K562 (cell line): ENCODE measurements around the gene PRR14. TPM values are rescaled to one million over a fixed set of nuclear protein-coding genes. Genes with fewer than 3 reads are reported as not detected.
A peak's percentile ranks its signal among the peaks of the same experiment; 100 is the strongest.

Experiments
- ATAC-seq: fragments of 200-7000 bp; cut with Tn5 transposase; 3 replicates; pipeline ENCODE4 v1.9.1; 2020; ENCODE audit warnings: moderate library complexity
- BruUV-seq: library from RNA; stranded (reverse); fragments of 400-500 nt; replicated peaks from 2 replicates; lab custom pipeline; 2021; lab: Mats Ljungman, UMichigan
- CTCF ChIA-PET: fragments of 300-600 bp; formaldehyde crosslinking; extraction: SDS; loops from one replicate; lab custom pipeline; 2021; ENCODE audit warnings: low intra/inter-chr PET ratio; lab: Yijun Ruan, JAX
- POLR2A ChIA-PET: fragments of 300-600, 350-650 bp; sonication (Branson Sonifier 250); formaldehyde crosslinking; extraction: SDS; loops from one replicate; lab custom pipeline; 2021; ENCODE audit warnings: antibody characterized with exemption, inconsistent platforms; lab: Yijun Ruan, JAX
- DNase-seq, 4 experiments: peaks; one replicate each; pipeline versions ENCODE4 v3.0.0 to v3.0.0-alpha.2; 2011 to 2018; ENCODE audit warnings: low spot score in 3 of 4, mixed read lengths in 3 of 4; ENCODE audit errors: extremely low read depth in 1 of 4
- FAIRE-seq: peaks from 2 replicates; lab custom pipeline; 2011; peaks lifted over from hg19 to GRCh38; lab: Jason Lieb, UNC
- H2AFZ ChIP-seq: 2 replicates; pipeline ENCODE4 v1.6.0; 2011; ENCODE audit warnings: low read depth, low read length, control low read depth, inconsistent platforms
- H3K27ac ChIP-seq: fragments of 200-600 bp; 3 replicates; pipeline ENCODE4 v1.8.0; 2011; ENCODE audit warnings: low read depth, mild to moderate bottlenecking, control low read depth, inconsistent platforms, low read length, moderate library complexity, mixed read lengths; ENCODE audit errors: extremely low read depth
- H3K27me3 ChIP-seq, 2 experiments: fragments of 300-600 bp in 1 of 2; 2 replicates in 1 of 2; 3 replicates in 1 of 2; pipeline versions ENCODE4 v1.6.0 to v1.8.0; 2011; ENCODE audit warnings: inconsistent platforms in 2 of 2, low read length in 2 of 2, mild to moderate bottlenecking in 1 of 2, mixed read lengths in 1 of 2, moderate library complexity in 1 of 2; ENCODE audit not compliant: control insufficient read depth in 2 of 2, insufficient read depth in 2 of 2
- H3K36me3 ChIP-seq: fragments of 300-600 bp; 3 replicates; pipeline ENCODE4 v1.8.0; 2011; ENCODE audit warnings: mild to moderate bottlenecking, low read length, inconsistent platforms; ENCODE audit not compliant: control insufficient read depth, insufficient read depth
- H3K4me1 ChIP-seq, 2 experiments: fragments of 200-600 bp in 1 of 2; replicated peaks in 1 of 2; 2 replicates in 1 of 2; 3 replicates in 1 of 2; pipeline versions ENCODE4 v1.5.1 to v1.8.0; 2011; ENCODE audit warnings: inconsistent platforms in 2 of 2, low read length in 2 of 2, mild to moderate bottlenecking in 1 of 2, mixed read lengths in 1 of 2, moderate library complexity in 1 of 2; ENCODE audit not compliant: control insufficient read depth in 2 of 2, insufficient read depth in 2 of 2
- H3K4me2 ChIP-seq: 2 replicates; pipeline ENCODE4 v1.6.1; 2011; ENCODE audit warnings: low read length, control low read depth, inconsistent platforms, mixed read lengths; ENCODE audit not compliant: insufficient read depth
- H3K4me3 ChIP-seq: fragments of 200-600 bp; sonication (generic), shearing (Covaris generic); 2 replicates; pipeline ENCODE4 v1.5.1; 2016; ENCODE audit warnings: control low read depth, inconsistent platforms
- H3K79me2 ChIP-seq: fragments of 200-600 bp; 3 replicates; pipeline ENCODE4 v1.8.0; 2011; ENCODE audit warnings: low read length, inconsistent platforms; ENCODE audit not compliant: control insufficient read depth, insufficient read depth
- H3K9ac ChIP-seq, 2 experiments: 2 replicates each; pipeline versions ENCODE4 v1.6.0 to v1.6.1; 2011; ENCODE audit warnings: low read depth in 2 of 2, low read length in 2 of 2, control low read depth in 1 of 2, inconsistent platforms in 1 of 2, mild to moderate bottlenecking in 1 of 2, mixed read lengths in 1 of 2; ENCODE audit not compliant: insufficient read depth in 1 of 2
- H3K9me1 ChIP-seq: one replicate; pipeline ENCODE4 v1.6.0; 2011; ENCODE audit warnings: inconsistent platforms, mild to moderate bottlenecking, low read length, moderate library complexity; ENCODE audit not compliant: control insufficient read depth, insufficient read depth
- H3K9me3 ChIP-seq: replicated peaks from 2 replicates; pipeline ENCODE4 v1.5.1; 2011; ENCODE audit warnings: low read depth, low read length, inconsistent platforms; ENCODE audit not compliant: control insufficient read depth, insufficient read depth
- H4K20me1 ChIP-seq: replicated peaks from 2 replicates; pipeline ENCODE4 v1.6.1; 2011; ENCODE audit warnings: low read length, inconsistent platforms, mixed read lengths; ENCODE audit not compliant: control insufficient read depth, insufficient read depth
- CEBPB ChIP-seq: fragments of 450-650 bp; IDR thresholded peaks from 2 replicates; pipeline ENCODE4 v1.6.1; 2016; ENCODE audit warnings: missing genetic modification characterization, missing compliant biosample characterization
- POLR2G ChIP-seq: fragments of 200-400 bp; formaldehyde crosslinking; IDR thresholded peaks from 2 replicates; pipeline ENCODE4 v1.6.1; 2017; ENCODE audit warnings: low read depth, mild to moderate bottlenecking, antibody characterized with exemption, low read length, moderate library complexity
- RBFOX2 ChIP-seq: fragments of 200-400 bp; formaldehyde crosslinking; IDR thresholded peaks from 2 replicates; pipeline ENCODE4 v1.6.1; 2017; ENCODE audit warnings: low read depth, mild to moderate bottlenecking, low read length, moderate library complexity
- SLC30A9 ChIP-seq: fragments of 250-450 bp; sonication (Bioruptor Pico); IDR thresholded peaks from 2 replicates; pipeline ENCODE4 v1.8.0; 2022; ENCODE audit warnings: mild to moderate bottlenecking, moderate library complexity
- ZBTB1 ChIP-seq: sonication (generic); formaldehyde crosslinking; IDR thresholded peaks from 2 replicates; pipeline ENCODE4 v1.8.1; 2023; ENCODE audit warnings: missing genetic modification reagents, low read depth, mild to moderate bottlenecking, borderline replicate concordance
- ZBTB33 ChIP-seq: sonication (generic); formaldehyde crosslinking; IDR thresholded peaks from 2 replicates; pipeline ENCODE4 v1.8.1; 2023; ENCODE audit warnings: mild to moderate bottlenecking, missing genetic modification reagents
- WGBS: fragments of 100-300 bp; shearing (Covaris generic); methylation state at CpG from one replicate; pipeline ENCODE4 v1.1.6; 2016; ENCODE audit warnings: low coverage, mixed read lengths; ENCODE audit not compliant: insufficient coverage; ENCODE audit errors: missing lambda C conversion rate; 5-methylcytosine and 5-hydroxymethylcytosine counted together
- in situ Hi-C: fragments of 300-500 bp; cut with MboI; formaldehyde crosslinking; loops from 4 replicates; pipeline ENCODE4 v1.15.0; 2018; ENCODE audit warnings: inconsistent platforms, mixed read lengths
- intact Hi-C: fragments of 100-400 bp; cut with micrococcal nuclease; formaldehyde crosslinking; loops from 2 replicates; pipeline ENCODE4 v1.14.2; 2022
- polyA plus RNA-seq, 8 experiments: library from polyadenylated mRNA; depleted of rRNA in 4 of 8; stranded (reverse) in 5 of 8; unstranded in 3 of 8; fragments of >200 nt; fragmentation: Nextera tagmentation in 2 of 8; fragmentation: Illumina TruSeq in 1 of 8; extraction: Ambion mirVana in 2 of 8; extraction: Trizol in 1 of 8; gene quantifications; 2 replicates each; pipeline versions ENCODE4 v1.2.1 to v1.2.3, GENCODE V29; 2011 to 2014; ENCODE audit warnings: inconsistent platforms in 1 of 8, missing spikeins in 1 of 8
- total RNA-seq, 7 experiments: library from RNA; depleted of rRNA in 6 of 7; stranded (reverse); fragments of >200 nt in 6 of 7; fragmentation: Illumina TruSeq in 2 of 7; extraction: Trizol in 2 of 7; gene quantifications; 2 replicates each; pipeline versions ENCODE4 v1.2.1 to v1.2.3, GENCODE V29; 2011 to 2021; ENCODE audit warnings: low replicate concordance in 1 of 7

Gene PRR14
- total and polyA plus RNA-seq, 9 of the 15 experiments (the other 6 are each of a cell fraction or from before 2014, with no cell fraction given), result 2.2 to 63.1 (median 11.5) TPM

DNA sequence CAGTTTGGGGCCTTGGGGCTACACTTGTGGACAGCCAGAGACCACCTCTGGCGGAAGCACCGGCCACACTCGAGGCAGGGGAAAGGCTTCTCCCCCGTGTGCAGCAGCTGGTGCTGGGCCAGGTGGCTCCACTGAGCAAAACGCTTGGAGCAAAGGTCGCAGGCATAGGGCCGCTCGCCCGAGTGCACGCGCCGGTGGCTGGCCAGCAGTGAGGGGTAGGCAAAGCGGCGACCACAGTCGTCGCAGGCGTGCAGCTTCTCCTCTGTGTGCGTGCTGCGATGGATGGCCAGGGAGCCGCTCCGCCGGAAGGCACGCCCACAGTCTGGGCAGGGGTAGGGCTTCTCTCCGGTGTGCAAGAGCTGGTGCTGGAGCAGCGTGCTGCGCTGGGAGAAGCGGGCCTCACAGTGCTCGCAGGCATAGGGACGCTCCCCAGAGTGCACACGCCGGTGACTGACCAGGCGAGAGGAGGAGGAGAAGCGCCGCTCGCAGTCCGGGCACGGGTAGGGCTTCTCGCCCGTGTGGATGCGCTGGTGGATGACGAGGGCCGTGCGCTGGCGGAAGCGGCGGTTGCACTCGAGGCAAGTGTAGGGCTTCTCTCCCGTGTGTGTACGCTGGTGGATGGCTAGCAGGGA, 46.3 kb upstream of the PRR14 start:
- FAIRE-seq (no peak), DNase-seq (no peak), ATAC-seq (no peak)
- in situ Hi-C loops (no loop called here), intact Hi-C loops (no loop called here)
- no peaks in the 10 kb centered on the region for H3K9me3 ChIP-seq
- no peaks in the 10 kb centered on the region for H3K9me1 ChIP-seq
- peaks cover 7 to 17% of the 10 kb centered on the region in 2 experiments; a peak in 4 of 5 replicates for H3K4me1 ChIP-seq
- H4K20me1 ChIP-seq, result no peaks in the 10 kb centered on the region
- WGBS, result 92% methylated on average over 29 of the region's 49 CpGs
- H3K4me3 ChIP-seq, result no peak overlapping the region
- peak overlapping the region in 1 of 2 experiments; percentile 42; a peak in 2 of 4 replicates for H3K9ac ChIP-seq
- CTCF ChIA-PET, result no interaction called here
- peak; percentile 57; the same call in 1 of the 2 replicates for TF ChIP-seq POLR2G
- peak; percentile 62 for TF ChIP-seq RBFOX2
- TF ChIP-seq ZBTB33, result peak; percentile 88
- TF ChIP-seq CEBPB, result no peak
- TF ChIP-seq ZBTB1, result no peak
- no peak for TF ChIP-seq SLC30A9 (CRISPR knock-in tag)
- peaks cover 60% of the 10 kb centered on the region for H3K36me3 ChIP-seq
- H3K4me2 ChIP-seq, result no peak overlapping the region
- peaks cover 10% of the 10 kb centered on the region for H3K79me2 ChIP-seq
- no peaks in the 10 kb centered on the region for H3K27me3 ChIP-seq
- BruUV-seq, result no TSS peak
- no peak overlapping the region for H3K27ac ChIP-seq
- no peak overlapping the region for H2AFZ ChIP-seq
- POLR2A ChIA-PET, result no interaction called here
